ENCODE measurements around the gene DENND5A.

GRCh38 chr11:9210224-9210921 is 54.8 kb downstream of the DENND5A start:
- TF ChIP-seq POLR2A (IDR thresholded peaks at IDR 0.05) (no peak), CTCF (IDR thresholded peaks at IDR 0.05 in 4 of 5, conservative IDR thresholded peaks at IDR 0.05 in 1 of 5) (no peak)
